ENCODE measurements around the gene AKAP6. TPM values are rescaled to one million over a fixed set of nuclear protein-coding genes. Genes with fewer than 3 reads are reported as not detected.

The AKAP6 gene
- total RNA-seq, 1 donor from 2014 or later = 2.8 TPM

DNA sequence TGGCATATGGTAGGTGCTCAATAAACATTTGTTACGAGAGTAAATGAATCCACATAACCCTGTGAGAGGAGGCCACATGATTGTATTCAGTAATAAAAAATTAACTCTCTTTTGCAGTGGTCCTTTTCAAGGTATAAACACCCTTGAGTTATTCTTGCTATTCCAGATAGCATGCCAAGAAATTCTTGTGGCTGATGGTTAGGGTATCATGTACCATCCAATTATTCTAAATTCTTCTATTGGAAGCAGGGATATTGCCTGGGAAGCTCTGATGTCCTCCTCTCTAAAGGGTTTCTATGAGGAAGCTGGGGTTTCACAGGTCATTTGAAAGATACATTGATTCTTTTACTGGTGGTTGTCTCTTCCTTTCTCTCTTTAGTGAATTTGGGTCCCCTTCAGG is 10.1 kb downstream of the AKAP6 start:
- no peak for DNase-seq (ENCODE audit: low read depth)
- no peak overlapping the region for H2AFZ ChIP-seq (ENCODE audit: low read depth, low read length)
- no peak overlapping the region for H3K27ac Mint-ChIP-seq (ENCODE audit: unreplicated experiment)
- no peak overlapping the region for H3K4me3 ChIP-seq (ENCODE audit: insufficient read depth, low read depth, low read length)
- no peaks in the 10 kb centered on the region for H3K79me2 ChIP-seq (ENCODE audit: insufficient read depth, low read length)
- no peaks in the 10 kb centered on the region for H3K9me3 ChIP-seq (ENCODE audit: insufficient read depth, low read depth, low read length)
- H3K9me3 Mint-ChIP-seq (ENCODE audit: unreplicated experiment) = no peaks in the 10 kb centered on the region
- no peak overlapping the region for H3K9ac ChIP-seq (ENCODE audit: low read length)
- H3K27me3 Mint-ChIP-seq (ENCODE audit: low read depth, unreplicated experiment) = no peaks in the 10 kb centered on the region
- H3K27me3 ChIP-seq (ENCODE audit: insufficient read depth, low read length) = no peaks in the 10 kb centered on the region
- H3K4me1 ChIP-seq (ENCODE audit: insufficient read depth, low read length) = no peaks in the 10 kb centered on the region
- no peak overlapping the region for H3K4me3 Mint-ChIP-seq (ENCODE audit: unreplicated experiment)
- no peak overlapping the region for H3K27ac ChIP-seq (ENCODE audit: low read depth, low read length)
- no peak overlapping the region for H3K4me2 ChIP-seq (ENCODE audit: low read length)
- FAIRE-seq = no peak
- no peaks in the 10 kb centered on the region for H3K36me3 Mint-ChIP-seq (ENCODE audit: low read depth, unreplicated experiment)
- no peaks in the 10 kb centered on the region for H4K20me1 ChIP-seq (ENCODE audit: insufficient read depth, low read length)
- H3K36me3 ChIP-seq (ENCODE audit: insufficient read depth, low read length) = no peaks in the 10 kb centered on the region
- TF ChIP-seq EZH2 (IDR thresholded peaks at IDR 0.05; ENCODE audit: insufficient read depth, low read length) = no peak
- TF ChIP-seq, protein P1, sequence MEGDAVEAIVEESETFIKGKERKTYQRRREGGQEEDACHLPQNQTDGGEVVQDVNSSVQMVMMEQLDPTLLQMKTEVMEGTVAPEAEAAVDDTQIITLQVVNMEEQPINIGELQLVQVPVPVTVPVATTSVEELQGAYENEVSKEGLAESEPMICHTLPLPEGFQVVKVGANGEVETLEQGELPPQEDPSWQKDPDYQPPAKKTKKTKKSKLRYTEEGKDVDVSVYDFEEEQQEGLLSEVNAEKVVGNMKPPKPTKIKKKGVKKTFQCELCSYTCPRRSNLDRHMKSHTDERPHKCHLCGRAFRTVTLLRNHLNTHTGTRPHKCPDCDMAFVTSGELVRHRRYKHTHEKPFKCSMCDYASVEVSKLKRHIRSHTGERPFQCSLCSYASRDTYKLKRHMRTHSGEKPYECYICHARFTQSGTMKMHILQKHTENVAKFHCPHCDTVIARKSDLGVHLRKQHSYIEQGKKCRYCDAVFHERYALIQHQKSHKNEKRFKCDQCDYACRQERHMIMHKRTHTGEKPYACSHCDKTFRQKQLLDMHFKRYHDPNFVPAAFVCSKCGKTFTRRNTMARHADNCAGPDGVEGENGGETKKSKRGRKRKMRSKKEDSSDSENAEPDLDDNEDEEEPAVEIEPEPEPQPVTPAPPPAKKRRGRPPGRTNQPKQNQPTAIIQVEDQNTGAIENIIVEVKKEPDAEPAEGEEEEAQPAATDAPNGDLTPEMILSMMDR (IDR thresholded peaks at IDR 0.05; ENCODE audit: insufficient read depth, low read depth, low read length) = no peak
- peaks cover 8% of the 10 kb centered on the region for H3K4me1 Mint-ChIP-seq (ENCODE audit: low read depth, unreplicated experiment)

DNA sequence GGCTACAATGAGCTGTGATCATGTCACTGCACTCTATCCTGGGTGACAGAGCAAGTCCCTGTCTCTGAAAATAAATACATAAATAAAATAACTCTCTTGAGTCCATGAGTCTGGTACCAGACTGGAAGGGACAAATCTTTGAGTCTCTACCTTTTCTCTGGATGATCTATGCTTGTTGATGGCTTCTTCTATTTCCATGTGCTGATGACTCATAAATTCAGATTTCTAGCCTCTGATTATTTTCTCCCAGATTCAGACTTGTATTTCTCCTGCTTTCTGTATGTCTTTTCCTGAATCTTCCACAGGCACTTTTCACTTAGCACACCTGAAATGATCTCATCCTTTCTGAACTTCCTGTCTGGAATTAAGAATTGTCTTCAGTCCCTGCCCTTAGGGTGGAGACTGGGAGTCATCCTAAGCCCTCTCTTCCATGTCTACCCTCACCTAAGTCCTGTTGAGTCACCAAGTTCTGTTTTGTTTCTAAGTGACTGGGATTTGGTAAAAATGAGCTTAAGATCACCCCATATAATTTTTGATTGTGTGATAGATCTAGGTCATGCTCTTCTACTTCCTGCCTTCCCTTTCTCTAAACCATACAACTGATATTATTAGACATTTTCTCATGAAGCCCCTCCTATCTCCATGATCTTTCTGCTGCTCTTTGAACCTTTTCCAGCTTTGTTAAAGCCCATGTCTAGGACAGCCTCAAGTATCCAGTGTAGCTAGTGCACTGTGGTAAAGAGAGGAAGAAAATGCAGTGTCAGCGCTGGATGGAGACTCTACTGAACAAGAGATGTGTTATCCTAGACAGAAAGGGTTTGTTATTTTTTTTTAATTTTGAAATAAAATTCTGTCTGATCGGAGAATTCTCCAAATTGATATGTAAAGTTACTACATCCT is 13.1 kb downstream of the AKAP6 start:
- H3K4me1 ChIP-seq (ENCODE audit: insufficient read depth, low read length) = no peaks in the 10 kb centered on the region
- no peak for TF ChIP-seq EZH2 (IDR thresholded peaks at IDR 0.05; ENCODE audit: insufficient read depth, low read length)
- TF ChIP-seq, protein P1 (IDR thresholded peaks at IDR 0.05; ENCODE audit: insufficient read depth, low read depth, low read length) = no peak
- H3K4me1 Mint-ChIP-seq (ENCODE audit: low read depth, unreplicated experiment) = peaks cover 19% of the 10 kb centered on the region
- H3K36me3 Mint-ChIP-seq (ENCODE audit: low read depth, unreplicated experiment) = no peaks in the 10 kb centered on the region
- H3K4me3 Mint-ChIP-seq (ENCODE audit: unreplicated experiment) = no peak overlapping the region
- no peak overlapping the region for H2AFZ ChIP-seq (ENCODE audit: low read depth, low read length)
- H3K9me3 ChIP-seq (ENCODE audit: insufficient read depth, low read depth, low read length) = no peaks in the 10 kb centered on the region
- no peak for FAIRE-seq
- DNase-seq (ENCODE audit: low read depth) = no peak
- no peak overlapping the region for H3K9ac ChIP-seq (ENCODE audit: low read length)
- no peak overlapping the region for H3K4me2 ChIP-seq (ENCODE audit: low read length)
- no peaks in the 10 kb centered on the region for H4K20me1 ChIP-seq (ENCODE audit: insufficient read depth, low read length)
- no peaks in the 10 kb centered on the region for H3K36me3 ChIP-seq (ENCODE audit: insufficient read depth, low read length)
- H3K4me3 ChIP-seq (ENCODE audit: insufficient read depth, low read depth, low read length) = no peak overlapping the region
- peak overlapping the region; percentile 4 for H3K27ac Mint-ChIP-seq (ENCODE audit: unreplicated experiment)
- no peaks in the 10 kb centered on the region for H3K27me3 Mint-ChIP-seq (ENCODE audit: low read depth, unreplicated experiment)
- H3K9me3 Mint-ChIP-seq (ENCODE audit: unreplicated experiment) = no peaks in the 10 kb centered on the region
- no peaks in the 10 kb centered on the region for H3K79me2 ChIP-seq (ENCODE audit: insufficient read depth, low read length)
- H3K27me3 ChIP-seq (ENCODE audit: insufficient read depth, low read length) = no peaks in the 10 kb centered on the region
- H3K27ac ChIP-seq (ENCODE audit: low read depth, low read length) = no peak overlapping the region

DNA sequence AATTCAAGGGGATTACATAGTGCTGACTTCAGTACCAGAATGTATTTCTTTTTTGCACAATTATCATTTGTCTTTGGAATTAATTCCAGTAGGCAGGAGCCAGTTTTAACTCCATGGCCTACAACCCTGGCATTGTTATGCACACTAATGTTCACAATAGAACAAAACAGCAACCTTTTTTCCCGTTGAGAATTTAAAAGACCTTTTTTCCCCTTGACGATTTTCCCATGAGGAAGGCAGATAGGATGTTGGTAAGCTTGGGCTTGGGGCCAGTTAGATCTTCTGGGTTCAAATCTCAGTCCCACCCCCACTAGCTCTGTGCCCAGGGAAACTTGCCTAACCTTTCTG is 13.7 kb downstream of the AKAP6 start:
- Histone ChIP-seq H3K4me3 (ENCODE audit: insufficient read depth, low read depth, low read length) (no peak overlapping the region), H3K27ac (ENCODE audit: low read depth, low read length) (no peak overlapping the region), H2AFZ (ENCODE audit: low read depth, low read length) (no peak overlapping the region), H4K20me1 (ENCODE audit: insufficient read depth, low read length) (no peaks in the 10 kb centered on the region), H3K27me3 (ENCODE audit: insufficient read depth, low read length) (no peaks in the 10 kb centered on the region), H3K79me2 (ENCODE audit: insufficient read depth, low read length) (no peaks in the 10 kb centered on the region), H3K36me3 (ENCODE audit: insufficient read depth, low read length) (no peaks in the 10 kb centered on the region), H3K4me1 (ENCODE audit: insufficient read depth, low read length) (no peaks in the 10 kb centered on the region), H3K4me2 (ENCODE audit: low read length) (no peak overlapping the region), H3K9ac (ENCODE audit: low read length) (no peak overlapping the region), H3K9me3 (ENCODE audit: insufficient read depth, low read depth, low read length) (no peaks in the 10 kb centered on the region)
- no peaks in the 10 kb centered on the region for H3K27me3 Mint-ChIP-seq (ENCODE audit: low read depth, unreplicated experiment)
- H3K4me3 Mint-ChIP-seq (ENCODE audit: unreplicated experiment) = no peak overlapping the region
- H3K36me3 Mint-ChIP-seq (ENCODE audit: low read depth, unreplicated experiment) = no peaks in the 10 kb centered on the region
- H3K4me1 Mint-ChIP-seq (ENCODE audit: low read depth, unreplicated experiment) = peaks cover 19% of the 10 kb centered on the region
- FAIRE-seq = no peak
- DNase-seq (ENCODE audit: low read depth) = no peak
- no peaks in the 10 kb centered on the region for H3K9me3 Mint-ChIP-seq (ENCODE audit: unreplicated experiment)
- no peak overlapping the region for H3K27ac Mint-ChIP-seq (ENCODE audit: unreplicated experiment)
- TF ChIP-seq, protein P1 (IDR thresholded peaks at IDR 0.05; ENCODE audit: insufficient read depth, low read depth, low read length) = no peak
- no peak for TF ChIP-seq EZH2 (IDR thresholded peaks at IDR 0.05; ENCODE audit: insufficient read depth, low read length)
